ENCODE data around the gene AHSA1. TPM values are rescaled to one million over a fixed set of nuclear protein-coding genes. Genes with fewer than 3 reads are reported as not detected.

AHSA1 gene
- total RNA-seq, 4 donors from 2014 or later, result 77.8 to 98.7 (median 92.6) TPM

- intact Hi-C loops (cut with DNase I; ENCODE audit: low total_unique reads), result no loop called here
- H3K4me3 ChIP-seq (ENCODE audit: low read depth, poor library complexity, severe bottlenecking), result no peak overlapping the region
- DNase-seq (ENCODE audit: low spot score in 2 of 2), result peak in 1 of 2 donors; percentile 75
- no peak for TF ChIP-seq CTCF (IDR thresholded peaks at IDR 0.05)
- TF ChIP-seq POLR2A (IDR thresholded peaks at IDR 0.05), result no peak
- WGBS, 2 donors, result 92 to 93% methylated on average over 5 of the region's 5 CpGs
These were observed 33.2 kb downstream of the AHSA1 start for GRCh38 chr14:77491056-77491455.

GRCh38 chr14:77495334-77495733, 37.4 kb downstream of the AHSA1 start:
- intact Hi-C loops (cut with DNase I; ENCODE audit: low total_unique reads), result no loop called here
- 34 to 36% methylated on average over 7 of the region's 7 CpGs for WGBS, 2 donors
- H3K4me3 ChIP-seq (ENCODE audit: low read depth, poor library complexity, severe bottlenecking), result no peak overlapping the region
- TF ChIP-seq CTCF (IDR thresholded peaks at IDR 0.05) (no peak), POLR2A (IDR thresholded peaks at IDR 0.05) (no peak)
- DNase-seq (ENCODE audit: low spot score in 2 of 2), result peak in 1 of 2 donors; percentile 37

- intact Hi-C loops (cut with DNase I; ENCODE audit: low total_unique reads), result no loop called here
- H3K4me3 ChIP-seq (ENCODE audit: low read depth, poor library complexity, severe bottlenecking), result peak within 1 kb of the TSS; percentile 14
- no peak for DNase-seq (ENCODE audit: low spot score in 2 of 2)
- no peak for TF ChIP-seq CTCF (IDR thresholded peaks at IDR 0.05)
- TF ChIP-seq POLR2A (IDR thresholded peaks at IDR 0.05), result no peak
- WGBS, 2 donors, result 8 to 17% methylated on average over 19 to 22 of the region's 104 CpGs
These were observed 40.5 kb downstream of the AHSA1 start, which contains the start of gene ISM2 for GRCh38 chr14:77498120-77498979. Gene ISM2 (minus strand): TSS chr14:77498816. CDS start chr14:77498793, 23 bp downstream.

- intact Hi-C loops (cut with DNase I; ENCODE audit: low total_unique reads), result no loop called here
- no peak for TF ChIP-seq POLR2A (IDR thresholded peaks at IDR 0.05)
- TF ChIP-seq CTCF (IDR thresholded peaks at IDR 0.05), result no peak
- DNase-seq (ENCODE audit: low spot score in 2 of 2), result no peak
- WGBS, 2 donors, result 2 to 7% methylated on average over 21 to 44 of the region's 53 CpGs
- H3K4me3 ChIP-seq (ENCODE audit: low read depth, poor library complexity, severe bottlenecking), result peak overlapping the region; percentile 14
These were observed 41.2 kb downstream of the AHSA1 start for GRCh38 chr14:77498984-77499527.

GRCh38 chr14:77502109-77502782, 44.4 kb downstream of the AHSA1 start:
- DNase-seq (ENCODE audit: low spot score in 2 of 2), result no peak
- no peak overlapping the region for H3K4me3 ChIP-seq (ENCODE audit: low read depth, poor library complexity, severe bottlenecking)
- WGBS, 2 donors, result 79% methylated on average over 11 of the region's 11 CpGs
- TF ChIP-seq CTCF (IDR thresholded peaks at IDR 0.05), result no peak
- TF ChIP-seq POLR2A (IDR thresholded peaks at IDR 0.05), result no peak
- intact Hi-C loops (cut with DNase I; ENCODE audit: low total_unique reads), result no loop called here

All from lower leg skin (tissue), 4 donors.